GM12878 (cell line): ENCODE measurements around the gene PCDHB15. TPM values are rescaled to one million over a fixed set of nuclear protein-coding genes. Genes with fewer than 3 reads are reported as not detected.

Experiments
- ATAC-seq: fragments of 200-7000 bp; cut with Tn5 transposase; 3 replicates; pipeline ENCODE4 v1.9.1; 2020; ENCODE audit warnings: mild to moderate bottlenecking, moderate library complexity
- BruUV-seq: library from RNA; stranded (reverse); fragments of 400-500 nt; replicated peaks from 2 replicates; lab custom pipeline; 2021; lab: Mats Ljungman, UMichigan
- CTCF ChIA-PET: fragments of 300-600 bp; sonication (Branson Sonifier 250); formaldehyde crosslinking; extraction: SDS; loops from one replicate; lab custom pipeline; 2021; ENCODE audit warnings: inconsistent platforms; lab: Yijun Ruan, JAX
- POLR2A ChIA-PET: fragments of 350-600 bp; formaldehyde crosslinking; extraction: SDS; loops from one replicate; lab custom pipeline; 2021; ENCODE audit warnings: inconsistent platforms; lab: Charles Lee
- RAD21 ChIA-PET: fragments of 300-600 bp; sonication (Branson Sonifier 250); formaldehyde crosslinking; loops from one replicate; lab custom pipeline; 2023; ENCODE audit warnings: antibody characterized with exemption; ENCODE audit not compliant: unreplicated experiment; lab: Charles Lee
- SMC1A ChIA-PET: fragments of 300-600 bp; sonication (Branson Sonifier 250); formaldehyde crosslinking; loops from one replicate; lab custom pipeline; 2023; ENCODE audit not compliant: unreplicated experiment, uncharacterized antibody; lab: Charles Lee
- DNase-seq: peaks from one replicate; pipeline ENCODE4 v3.0.0-alpha.2; 2011; ENCODE audit warnings: low read depth, low spot score
- FAIRE-seq: peaks from 3 replicates; lab custom pipeline; 2011; peaks lifted over from hg19 to GRCh38; lab: Jason Lieb, UNC
- H2AFZ ChIP-seq: 2 replicates; pipeline ENCODE4 v1.6.0; 2011; ENCODE audit warnings: low read depth, low read length, control low read depth; ENCODE audit not compliant: control insufficient read depth
- H3K27ac ChIP-seq: 2 replicates; pipeline ENCODE4 v1.5.1; 2011; ENCODE audit warnings: control low read depth; ENCODE audit not compliant: control insufficient read depth, insufficient read depth
- H3K27me3 ChIP-seq, 2 experiments: replicated peaks in 1 of 2; 2 replicates each; pipeline versions ENCODE4 v1.6.0 to v1.6.1; 2011; ENCODE audit warnings: low read length in 1 of 2; ENCODE audit not compliant: control insufficient read depth in 2 of 2, insufficient read depth in 2 of 2
- H3K36me3 ChIP-seq, 2 experiments: 2 replicates each; pipeline ENCODE4 v1.5.1; 2011; ENCODE audit warnings: low read length in 1 of 2; ENCODE audit not compliant: control insufficient read depth in 2 of 2, insufficient read depth in 2 of 2
- H3K4me1 ChIP-seq: 2 replicates; pipeline ENCODE4 v1.6.1; 2011; ENCODE audit warnings: mild to moderate bottlenecking, low read length, moderate library complexity, mixed read lengths; ENCODE audit not compliant: control insufficient read depth, insufficient read depth
- H3K4me2 ChIP-seq: 2 replicates; pipeline ENCODE4 v1.6.0; 2011; ENCODE audit warnings: control low read depth; ENCODE audit not compliant: control insufficient read depth, insufficient read depth
- H3K4me3 ChIP-seq: fragments of 200-600 bp; sonication (generic); 2 replicates; pipeline ENCODE4 v1.5.1; 2016
- H3K79me2 ChIP-seq: 2 replicates; pipeline ENCODE4 v1.6.0; 2011; ENCODE audit warnings: low read length; ENCODE audit not compliant: control insufficient read depth, insufficient read depth
- H3K9ac ChIP-seq: 2 replicates; pipeline ENCODE4 v1.8.0; 2011; ENCODE audit warnings: low read length, control low read depth, mixed read lengths; ENCODE audit not compliant: control insufficient read depth, insufficient read depth
- H3K9me3 ChIP-seq: replicated peaks from 3 replicates; pipeline ENCODE4 v1.5.1; 2011; ENCODE audit warnings: mild to moderate bottlenecking, low read length; ENCODE audit not compliant: control insufficient read depth, insufficient read depth
- H4K20me1 ChIP-seq: 2 replicates; pipeline ENCODE4 v1.6.0; 2011; ENCODE audit not compliant: control insufficient read depth, insufficient read depth
- ASH2L ChIP-seq: fragments of 300-600, 200-600 bp; sonication (generic); IDR thresholded peaks from 2 replicates; pipeline ENCODE4 v1.6.1; 2017; ENCODE audit warnings: low read depth, mild to moderate bottlenecking, borderline replicate concordance
- FOXK2 ChIP-seq: fragments of 450-650 bp; IDR thresholded peaks from 2 replicates; pipeline ENCODE4 v1.6.1; 2017; ENCODE audit warnings: mild to moderate bottlenecking, moderate library complexity
- HDAC2 ChIP-seq: fragments of 200-600 bp; sonication (generic); IDR thresholded peaks from 2 replicates; pipeline ENCODE4 v1.6.1; 2017
- KAT2A ChIP-seq: conservative IDR thresholded peaks from 2 replicates; pipeline ENCODE4 v1.6.1; 2011; ENCODE audit warnings: low read depth, low read length; ENCODE audit not compliant: control insufficient read depth
- MTA2 ChIP-seq: fragments of 450-650 bp; IDR thresholded peaks from 2 replicates; pipeline ENCODE4 v1.6.1; 2016; ENCODE audit warnings: low read depth, mild to moderate bottlenecking, moderate library complexity
- MYB ChIP-seq: fragments of 150-350 bp; IDR thresholded peaks from 2 replicates; pipeline ENCODE4 v1.6.1; 2014; ENCODE audit warnings: mild to moderate bottlenecking, low read depth, low read length, borderline replicate concordance
- NR2C2 ChIP-seq: IDR thresholded peaks from 2 replicates; pipeline ENCODE4 v1.6.1; 2011; ENCODE audit warnings: borderline replicate concordance, low read depth; ENCODE audit not compliant: control insufficient read depth, insufficient read length
- POLR2AphosphoS2 ChIP-seq: IDR thresholded peaks from 2 replicates; pipeline ENCODE4 v1.6.1; 2011; ENCODE audit warnings: low read depth, mild to moderate bottlenecking, low read length, improper control_type of control experiment, moderate library complexity
- RBBP5 ChIP-seq: fragments of 200-600 bp; sonication (generic); conservative IDR thresholded peaks from 2 replicates; pipeline ENCODE4 v1.6.1; 2016
- SREBF1 ChIP-seq: IDR thresholded peaks from 2 replicates; pipeline ENCODE4 v1.6.1; 2012; ENCODE audit warnings: mild to moderate bottlenecking, low read length
- SREBF2 ChIP-seq: IDR thresholded peaks from 2 replicates; pipeline ENCODE4 v1.6.1; 2012; ENCODE audit warnings: mild to moderate bottlenecking, low read length
- TAF1 ChIP-seq: IDR thresholded peaks from 2 replicates; pipeline ENCODE4 v1.6.1; 2011; ENCODE audit warnings: mild to moderate bottlenecking, low read depth, low read length, borderline replicate concordance
- TCF3 ChIP-seq: IDR thresholded peaks from 2 replicates; pipeline ENCODE4 v1.6.1; 2012; ENCODE audit warnings: low read depth, mild to moderate bottlenecking, low read length, borderline replicate concordance; ENCODE audit not compliant: insufficient read depth
- TCF7 ChIP-seq: IDR thresholded peaks from 2 replicates; pipeline ENCODE4 v1.6.1; 2014; ENCODE audit warnings: antibody characterized with exemption, borderline replicate concordance
- ZNF622 ChIP-seq: fragments of 450-650 bp; IDR thresholded peaks from 2 replicates; pipeline ENCODE4 v1.6.1; 2017; ENCODE audit warnings: mild to moderate bottlenecking, inconsistent platforms
- WGBS: methylation state at CpG from one replicate; pipeline ENCODE4 v1.1.6; 2016; ENCODE audit warnings: low lambda C conversion rate; ENCODE audit not compliant: insufficient replicate concordance, insufficient coverage; ENCODE audit errors: missing lambda C conversion rate; 5-methylcytosine and 5-hydroxymethylcytosine counted together
- in situ Hi-C: fragments of 300-500 bp; cut with MboI; formaldehyde crosslinking; loops from 9 replicates; pipeline ENCODE4 v1.14.3; 2018; ENCODE audit warnings: mixed read lengths
- intact Hi-C: fragments of 100-400 bp; cut with micrococcal nuclease; formaldehyde crosslinking; loops from one replicate; pipeline ENCODE4 v1.14.2; 2022; ENCODE audit not compliant: unreplicated experiment
- polyA plus RNA-seq, 11 experiments: library from polyadenylated mRNA; depleted of rRNA in 4 of 11; unstranded in 6 of 11; stranded (reverse) in 5 of 11; fragments of >200 nt; fragmentation: Nextera tagmentation in 4 of 11; fragmentation: Illumina TruSeq in 1 of 11; extraction: Ambion mirVana in 4 of 11; extraction: Trizol in 1 of 11; gene quantifications; 1 replicate in 1 of 11; 2 replicates in 10 of 11; pipeline versions ENCODE4 v1.2.1 to v1.2.3, GENCODE V29; 2011 to 2016; ENCODE audit warnings: inconsistent platforms in 2 of 11, missing spikeins in 2 of 11, low read depth in 1 of 11
- total RNA-seq, 4 experiments: library from RNA; depleted of rRNA in 3 of 4; stranded (reverse); fragments of >200 nt in 3 of 4; fragmentation: Illumina TruSeq in 1 of 4; extraction: Trizol in 1 of 4; gene quantifications; 2 replicates each; pipeline versions ENCODE4 v1.2.1 to v1.2.3, GENCODE V29; 2013 to 2021
- TF ChIP-seq, protein P1 (sequence below): fragments of 450-650 bp; IDR thresholded peaks from 2 replicates; pipeline ENCODE4 v1.6.1; 2017; ENCODE audit warnings: mild to moderate bottlenecking, moderate library complexity
- TF ChIP-seq, protein P2 (sequence below): fragments of 450-650 bp; IDR thresholded peaks from 2 replicates; pipeline ENCODE4 v1.6.1; 2018; ENCODE audit warnings: borderline replicate concordance, mild to moderate bottlenecking; ENCODE audit not compliant: partially characterized antibody
- TF ChIP-seq, protein P3 (sequence below): fragments of 450-650 bp; IDR thresholded peaks from 2 replicates; pipeline ENCODE4 v1.6.1; 2014; ENCODE audit warnings: mild to moderate bottlenecking

The PCDHB15 gene
- total and polyA plus RNA-seq, 10 of the 15 experiments (the other 5 are each of a cell fraction or from before 2014, with no cell fraction given) = 0.01 to 0.10 TPM; not detected in 8

DNA sequence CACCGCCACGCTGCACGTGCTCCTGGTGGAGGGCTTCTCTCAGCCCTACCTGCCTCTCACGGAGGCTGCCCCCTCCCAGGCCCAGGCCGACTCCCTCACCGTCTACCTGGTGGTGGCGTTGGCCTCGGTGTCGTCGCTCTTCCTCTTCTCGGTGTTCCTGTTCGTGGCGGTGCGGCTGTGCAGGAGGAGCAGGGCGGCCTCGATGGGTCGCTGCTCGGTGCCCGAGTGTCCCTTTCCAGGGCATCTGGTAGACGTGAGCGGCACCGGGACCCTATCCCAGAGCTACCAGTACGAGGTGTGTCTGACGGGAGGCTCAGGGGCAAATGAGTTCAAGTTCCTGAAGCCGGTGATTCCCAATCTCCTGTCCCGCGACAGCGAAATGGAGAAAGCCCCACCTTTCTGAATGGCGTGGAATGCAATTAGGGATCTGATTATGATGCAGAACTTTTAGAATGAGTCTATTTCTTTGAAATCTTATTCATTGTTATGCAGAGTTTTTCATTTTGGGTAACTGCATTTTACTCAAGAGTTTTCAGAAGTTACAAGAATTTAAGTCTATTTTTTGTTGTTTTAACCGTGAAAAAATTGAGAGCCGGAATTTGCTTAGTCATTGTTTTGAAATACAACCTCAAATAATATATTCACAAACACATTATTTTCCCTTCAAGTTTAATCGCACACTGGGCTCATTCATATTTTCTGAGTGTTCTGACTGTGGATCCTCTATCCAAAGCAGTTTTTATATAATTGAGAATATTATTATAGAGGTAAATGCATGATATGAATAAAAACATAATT, 8.5 kb upstream of the PCDHB15 start:
- FAIRE-seq = no peak
- 47% methylated on average over 19 of the region's 32 CpGs for WGBS
- Histone ChIP-seq H3K4me3 (no peak overlapping the region), H3K4me1 (no peaks in the 10 kb centered on the region), H3K79me2 (no peaks in the 10 kb centered on the region), H4K20me1 (no peaks in the 10 kb centered on the region), H3K36me3 (no peaks in the 10 kb centered on the region), H3K4me2 (no peak overlapping the region), H2AFZ (no peak overlapping the region), H3K9ac (no peak overlapping the region), H3K27ac (no peak overlapping the region), H3K9me3 (peaks cover 2% of the 10 kb centered on the region; the same call in 1 of the 3 replicates), H3K27me3 (no peaks in the 10 kb centered on the region)
- SMC1A ChIA-PET = no interaction called here
- no peak for ATAC-seq
- no peak for DNase-seq
- CTCF ChIA-PET = no interaction called here
- in situ Hi-C loops = no loop called here
- RAD21 ChIA-PET = no interaction called here
- BruUV-seq = no TSS peak
- POLR2A ChIA-PET = no interaction called here
- intact Hi-C loops = no loop called here
- TF ChIP-seq FOXK2 (no peak), TCF7 (no peak), SREBF1 (no peak), TAF1 (no peak), RBBP5 (no peak), KAT2A (no peak), ASH2L (no peak), ZNF622 (no peak), TCF3 (no peak), POLR2AphosphoS2 (no peak), HDAC2 (no peak), MTA2 (no peak), SREBF2 (no peak), NR2C2 (no peak), MYB (no peak)
- TF ChIP-seq, protein P1, sequence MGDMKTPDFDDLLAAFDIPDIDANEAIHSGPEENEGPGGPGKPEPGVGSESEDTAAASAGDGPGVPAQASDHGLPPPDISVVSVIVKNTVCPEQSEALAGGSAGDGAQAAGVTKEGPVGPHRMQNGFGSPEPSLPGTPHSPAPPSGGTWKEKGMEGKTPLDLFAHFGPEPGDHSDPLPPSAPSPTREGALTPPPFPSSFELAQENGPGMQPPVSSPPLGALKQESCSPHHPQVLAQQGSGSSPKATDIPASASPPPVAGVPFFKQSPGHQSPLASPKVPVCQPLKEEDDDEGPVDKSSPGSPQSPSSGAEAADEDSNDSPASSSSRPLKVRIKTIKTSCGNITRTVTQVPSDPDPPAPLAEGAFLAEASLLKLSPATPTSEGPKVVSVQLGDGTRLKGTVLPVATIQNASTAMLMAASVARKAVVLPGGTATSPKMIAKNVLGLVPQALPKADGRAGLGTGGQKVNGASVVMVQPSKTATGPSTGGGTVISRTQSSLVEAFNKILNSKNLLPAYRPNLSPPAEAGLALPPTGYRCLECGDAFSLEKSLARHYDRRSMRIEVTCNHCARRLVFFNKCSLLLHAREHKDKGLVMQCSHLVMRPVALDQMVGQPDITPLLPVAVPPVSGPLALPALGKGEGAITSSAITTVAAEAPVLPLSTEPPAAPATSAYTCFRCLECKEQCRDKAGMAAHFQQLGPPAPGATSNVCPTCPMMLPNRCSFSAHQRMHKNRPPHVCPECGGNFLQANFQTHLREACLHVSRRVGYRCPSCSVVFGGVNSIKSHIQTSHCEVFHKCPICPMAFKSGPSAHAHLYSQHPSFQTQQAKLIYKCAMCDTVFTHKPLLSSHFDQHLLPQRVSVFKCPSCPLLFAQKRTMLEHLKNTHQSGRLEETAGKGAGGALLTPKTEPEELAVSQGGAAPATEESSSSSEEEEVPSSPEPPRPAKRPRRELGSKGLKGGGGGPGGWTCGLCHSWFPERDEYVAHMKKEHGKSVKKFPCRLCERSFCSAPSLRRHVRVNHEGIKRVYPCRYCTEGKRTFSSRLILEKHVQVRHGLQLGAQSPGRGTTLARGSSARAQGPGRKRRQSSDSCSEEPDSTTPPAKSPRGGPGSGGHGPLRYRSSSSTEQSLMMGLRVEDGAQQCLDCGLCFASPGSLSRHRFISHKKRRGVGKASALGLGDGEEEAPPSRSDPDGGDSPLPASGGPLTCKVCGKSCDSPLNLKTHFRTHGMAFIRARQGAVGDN = no peak
- TF ChIP-seq, protein P2, sequence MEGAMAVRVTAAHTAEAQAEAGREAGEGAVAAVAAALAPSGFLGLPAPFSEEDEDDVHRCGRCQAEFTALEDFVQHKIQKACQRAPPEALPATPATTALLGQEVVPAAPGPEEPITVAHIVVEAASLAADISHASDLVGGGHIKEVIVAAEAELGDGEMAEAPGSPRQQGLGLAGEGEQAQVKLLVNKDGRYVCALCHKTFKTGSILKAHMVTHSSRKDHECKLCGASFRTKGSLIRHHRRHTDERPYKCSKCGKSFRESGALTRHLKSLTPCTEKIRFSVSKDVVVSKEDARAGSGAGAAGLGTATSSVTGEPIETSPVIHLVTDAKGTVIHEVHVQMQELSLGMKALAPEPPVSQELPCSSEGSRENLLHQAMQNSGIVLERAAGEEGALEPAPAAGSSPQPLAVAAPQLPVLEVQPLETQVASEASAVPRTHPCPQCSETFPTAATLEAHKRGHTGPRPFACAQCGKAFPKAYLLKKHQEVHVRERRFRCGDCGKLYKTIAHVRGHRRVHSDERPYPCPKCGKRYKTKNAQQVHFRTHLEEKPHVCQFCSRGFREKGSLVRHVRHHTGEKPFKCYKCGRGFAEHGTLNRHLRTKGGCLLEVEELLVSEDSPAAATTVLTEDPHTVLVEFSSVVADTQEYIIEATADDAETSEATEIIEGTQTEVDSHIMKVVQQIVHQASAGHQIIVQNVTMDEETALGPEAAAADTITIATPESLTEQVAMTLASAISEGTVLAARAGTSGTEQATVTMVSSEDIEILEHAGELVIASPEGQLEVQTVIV = no peak
- TF ChIP-seq, protein P3, sequence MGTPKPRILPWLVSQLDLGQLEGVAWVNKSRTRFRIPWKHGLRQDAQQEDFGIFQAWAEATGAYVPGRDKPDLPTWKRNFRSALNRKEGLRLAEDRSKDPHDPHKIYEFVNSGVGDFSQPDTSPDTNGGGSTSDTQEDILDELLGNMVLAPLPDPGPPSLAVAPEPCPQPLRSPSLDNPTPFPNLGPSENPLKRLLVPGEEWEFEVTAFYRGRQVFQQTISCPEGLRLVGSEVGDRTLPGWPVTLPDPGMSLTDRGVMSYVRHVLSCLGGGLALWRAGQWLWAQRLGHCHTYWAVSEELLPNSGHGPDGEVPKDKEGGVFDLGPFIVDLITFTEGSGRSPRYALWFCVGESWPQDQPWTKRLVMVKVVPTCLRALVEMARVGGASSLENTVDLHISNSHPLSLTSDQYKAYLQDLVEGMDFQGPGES = no peak
